HG02798 (cell line): ENCODE measurements around the gene MOB4.
"Not testable (repeated sequence)": the region's sequence is repeated elsewhere in the genome, so short reads cannot be mapped to it uniquely, and the experiment has no call there.

Experiments
- ATAC-seq: cut with Tn5 transposase; IDR thresholded peaks from one replicate; pipeline ENCODE4 v1.9.1; 2021; ENCODE audit warnings: mild to moderate bottlenecking; ENCODE audit not compliant: unreplicated experiment, poor library complexity

Gene MOB4

DNA sequence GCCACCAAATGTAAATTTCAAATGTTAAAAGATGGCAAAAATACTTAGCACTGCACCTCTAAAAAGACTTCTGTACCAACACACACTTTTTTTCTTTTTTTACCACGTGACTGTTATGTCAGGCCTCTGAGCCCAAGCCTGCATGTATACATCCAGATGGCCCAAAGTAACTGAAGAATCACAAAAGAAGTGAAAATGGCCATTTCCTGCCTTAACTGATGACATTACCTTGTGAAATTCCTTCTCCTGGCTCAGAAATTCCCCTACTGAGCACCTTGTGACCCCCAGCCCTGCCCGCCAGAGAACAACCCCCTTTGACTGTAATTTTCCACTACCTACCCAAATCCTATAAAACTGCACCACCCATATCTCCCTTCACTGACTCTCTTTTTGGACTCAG lies 62.4 kb downstream of the MOB4 start:
- not testable (repeated sequence) for ATAC-seq

DNA sequence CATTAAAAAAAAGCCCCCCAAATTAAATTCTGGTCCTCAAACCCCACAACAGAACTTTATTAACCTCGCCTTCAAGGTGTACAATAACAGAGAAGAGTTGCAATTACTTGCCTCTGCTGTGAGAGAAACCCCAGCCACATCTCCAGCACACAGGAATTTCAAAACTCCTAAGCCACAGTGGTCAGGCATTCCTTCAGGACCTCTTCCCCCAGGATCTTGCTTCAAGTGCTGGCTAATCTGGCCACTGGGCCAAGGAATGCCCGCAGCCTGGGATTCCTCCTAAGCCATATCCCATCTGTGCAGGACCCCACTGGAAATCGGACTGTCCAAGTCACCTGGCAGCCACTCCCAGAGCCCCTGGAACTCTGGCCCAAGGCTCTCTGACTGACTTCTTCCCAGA lies 64.3 kb downstream of the MOB4 start:
- not testable (repeated sequence) for ATAC-seq

DNA sequence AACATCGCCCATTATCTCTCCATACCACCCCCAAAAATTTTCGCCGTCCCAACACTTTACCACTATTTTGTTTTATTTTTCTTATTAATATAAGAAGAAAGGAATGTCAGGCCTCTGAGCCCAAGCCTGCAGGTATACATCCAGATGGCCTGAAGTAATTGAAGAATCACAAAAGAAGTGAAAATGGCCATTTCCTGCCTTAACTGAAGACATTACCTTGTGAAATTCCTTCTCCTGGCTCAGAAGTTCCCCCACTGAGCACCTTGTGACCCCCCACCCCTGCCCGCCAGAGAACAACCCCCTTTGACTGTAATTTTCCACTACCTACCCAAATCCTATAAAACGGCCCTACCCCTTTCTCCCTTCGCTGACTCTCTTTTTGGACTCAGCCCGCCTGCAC lies 71.4 kb downstream of the MOB4 start:
- ATAC-seq, result not testable (repeated sequence)

DNA sequence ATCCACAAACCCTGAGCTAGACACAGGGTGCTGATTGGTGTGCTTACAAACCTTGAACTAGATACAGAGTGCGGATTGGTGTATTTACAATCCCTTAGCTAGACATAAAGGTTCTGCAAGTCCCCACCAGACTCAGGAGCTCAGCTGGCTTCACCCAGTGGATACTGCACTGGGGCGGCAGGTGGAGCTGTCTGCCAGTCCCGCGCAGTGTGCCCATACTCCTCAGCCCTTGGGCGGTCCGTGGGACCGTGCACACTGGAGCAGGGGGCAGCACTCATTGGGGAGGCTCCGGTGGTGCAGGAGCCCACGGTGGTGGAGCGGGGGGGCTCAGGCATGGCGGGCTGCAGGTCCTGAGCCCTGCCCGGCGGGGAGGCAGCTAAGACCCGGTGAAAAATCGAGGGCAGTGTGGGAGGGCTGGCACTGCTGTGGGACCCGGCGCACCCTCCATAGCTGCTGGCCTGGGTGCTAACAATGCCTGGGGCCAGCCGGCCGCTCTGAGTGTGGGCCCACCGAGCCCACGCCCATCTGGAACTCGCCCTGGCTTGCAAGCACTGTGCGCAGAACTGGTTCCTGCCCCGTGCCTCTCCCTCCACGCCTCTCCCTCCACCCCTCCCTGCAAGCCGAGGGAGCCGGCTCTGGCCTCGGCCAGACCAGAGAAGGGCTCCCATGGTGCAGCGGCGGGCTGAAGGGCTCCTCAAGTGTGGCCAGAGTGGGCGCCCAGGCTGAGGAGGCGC lies 75.6 kb downstream of the MOB4 start:
- ATAC-seq, result no peak

DNA sequence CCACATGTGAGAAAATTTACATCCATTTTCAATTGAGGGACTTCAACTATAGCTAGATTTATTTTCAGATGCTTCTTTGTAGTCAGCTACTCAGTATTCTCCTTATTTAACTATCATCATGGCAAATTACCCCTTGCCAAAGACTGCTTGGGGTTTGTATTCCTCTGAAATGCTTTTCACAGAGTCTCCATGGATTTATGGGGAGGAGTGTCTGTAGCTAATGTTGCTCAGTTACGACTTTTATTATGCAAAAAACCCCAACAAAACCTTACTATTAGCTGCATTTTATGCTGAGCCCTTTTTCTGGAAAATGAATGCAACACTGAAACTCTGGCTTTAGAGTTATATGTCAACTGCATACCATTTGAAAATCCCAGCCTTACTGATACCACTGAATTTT lies 80.9 kb downstream of the MOB4 start:
- ATAC-seq, result no peak

DNA sequence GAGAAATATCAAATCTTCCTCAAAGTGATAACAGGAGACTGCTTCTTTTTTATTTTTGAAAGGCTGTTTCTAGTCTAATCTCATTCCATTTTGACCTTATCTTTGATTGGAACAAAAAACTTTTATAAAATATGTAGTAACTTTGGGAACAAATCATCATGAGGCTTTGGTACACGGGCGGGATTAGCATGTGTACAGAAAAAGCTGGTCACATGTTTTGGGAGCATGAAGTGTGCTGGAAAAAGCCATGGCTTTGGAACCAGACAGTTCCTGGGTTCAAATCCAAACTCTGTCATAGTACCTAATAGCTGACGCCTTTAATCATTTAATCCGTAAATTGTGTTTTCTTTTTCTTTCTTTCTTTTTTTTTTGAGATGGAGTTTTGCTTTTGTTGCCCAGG lies 81.3 kb downstream of the MOB4 start:
- ATAC-seq, result no peak

DNA sequence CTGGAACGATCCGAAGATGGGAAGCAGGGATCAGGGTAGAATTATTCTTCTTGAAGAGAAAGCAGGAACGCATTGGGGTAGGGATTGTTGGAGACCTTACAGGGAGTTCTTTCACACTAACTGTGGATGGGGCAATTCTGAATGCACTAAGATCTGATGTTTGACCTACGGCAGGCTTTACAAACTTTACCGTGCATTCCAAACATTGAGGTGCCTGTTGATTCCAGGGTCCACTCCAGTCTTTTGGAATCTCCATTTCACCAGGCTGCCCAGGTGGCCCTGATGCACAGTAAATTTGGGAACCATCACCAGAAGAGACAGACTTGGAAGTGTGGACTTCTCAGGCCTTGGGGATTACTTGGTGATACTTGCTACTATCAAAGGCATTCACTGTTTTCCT lies 82.6 kb downstream of the MOB4 start:
- ATAC-seq, result no peak

DNA sequence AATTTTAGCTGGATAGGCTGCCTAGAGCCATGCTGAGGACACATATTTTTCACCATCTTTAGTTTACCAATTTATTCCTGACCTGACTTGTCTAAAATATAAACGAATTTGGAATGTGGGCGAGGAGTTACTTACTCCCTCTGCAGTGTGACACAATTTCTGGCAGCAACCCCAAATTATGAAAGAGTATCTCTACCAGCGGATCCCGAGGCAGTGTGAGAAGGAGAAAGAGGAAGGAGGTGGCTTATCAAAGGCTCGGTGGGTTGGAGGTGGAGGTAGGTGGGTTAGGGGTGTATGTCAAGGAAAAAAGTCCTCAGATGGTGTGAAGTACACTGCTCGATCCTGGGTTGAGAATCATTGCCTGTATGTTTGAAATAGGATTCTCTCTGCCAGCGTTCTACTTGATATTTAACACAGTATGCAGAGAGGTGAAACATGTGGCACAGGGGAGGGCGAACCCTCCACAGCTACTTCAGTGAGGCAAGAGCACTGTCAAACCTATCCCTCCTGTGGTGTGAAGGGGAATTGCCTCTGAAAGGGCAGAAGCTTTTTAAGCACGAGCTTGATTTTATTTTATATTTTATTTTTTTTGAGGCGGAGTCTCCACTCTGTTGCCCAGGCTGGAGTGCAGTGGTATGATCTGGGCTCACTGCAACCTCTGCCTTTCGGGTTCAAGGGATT lies 83.6 kb downstream of the MOB4 start:
- peak; percentile 63 for ATAC-seq

DNA sequence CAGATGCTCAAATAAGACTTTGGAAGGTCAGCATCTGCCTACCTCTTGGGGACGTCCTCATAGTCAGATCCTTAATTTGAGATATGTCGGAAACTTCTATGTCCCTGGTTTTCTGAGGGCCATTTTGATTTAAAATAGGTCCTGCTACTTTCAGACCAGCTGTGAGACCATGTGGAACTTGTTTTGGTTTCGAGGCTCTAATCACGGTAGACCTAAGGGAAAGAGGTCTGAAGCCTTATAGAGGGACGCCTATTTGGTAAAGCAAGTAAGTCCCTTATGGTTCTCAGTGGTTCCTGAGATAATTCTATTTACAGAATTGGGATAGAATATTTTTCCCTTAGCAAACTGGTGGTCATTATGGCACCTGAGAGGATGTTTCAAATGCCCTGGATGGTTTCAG lies 84.4 kb downstream of the MOB4 start:
- ATAC-seq, result peak; percentile 28

DNA sequence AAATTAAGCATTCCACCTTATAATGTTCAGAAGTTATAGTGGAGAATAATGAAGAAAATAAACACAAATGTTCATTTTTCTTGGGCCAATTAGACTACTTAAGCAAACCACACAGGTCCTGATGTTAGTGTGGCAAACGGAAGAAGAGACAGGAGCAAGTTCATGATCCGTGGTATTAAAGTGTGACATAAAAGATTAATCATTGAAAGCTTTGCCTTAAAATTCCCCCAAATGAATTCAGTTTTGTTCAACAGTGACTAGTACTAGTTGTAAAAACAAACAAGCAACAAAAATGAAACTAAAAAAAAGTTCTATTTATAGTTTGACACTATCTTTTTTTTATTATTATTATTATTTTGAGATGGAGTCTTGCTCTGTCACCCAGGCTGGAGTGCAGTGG lies 85.9 kb downstream of the MOB4 start:
- ATAC-seq, result no peak
